HG03469 (cell line): ENCODE data around the gene ARHGEF26.
"Not testable (repeated sequence)": the region's sequence is repeated elsewhere in the genome, so short reads cannot be mapped to it uniquely, and the experiment has no call there.

Experiments used
- ATAC-seq: cut with Tn5 transposase; IDR thresholded peaks from one replicate; pipeline ENCODE4 v1.9.1; 2021; ENCODE audit warnings: mild to moderate bottlenecking, moderate library complexity, moderate number of reproducible peaks; ENCODE audit not compliant: unreplicated experiment

ARHGEF26 gene

GRCh38 chr3:154120961-154121700, at the start of gene ARHGEF26:
TSS of gene ARHGEF26 (plus strand) at chr3:154121390. CDS start at chr3:154121993, 603 bp downstream.
- ATAC-seq: peak; percentile 47

- ATAC-seq: no peak
Measured at GRCh38 chr3:154074966-154075365, 46.2 kb upstream of the ARHGEF26 start.

- no peak for ATAC-seq
Measured at GRCh38 chr3:154078672-154079071, 42.5 kb upstream of the ARHGEF26 start.

GRCh38 chr3:154081305-154081704, 39.9 kb upstream of the ARHGEF26 start:
- ATAC-seq: no peak

GRCh38 chr3:154085071-154085470, 36.1 kb upstream of the ARHGEF26 start:
- ATAC-seq: no peak

- no peak for ATAC-seq
Measured at GRCh38 chr3:154085799-154086198, 35.4 kb upstream of the ARHGEF26 start.

- no peak for ATAC-seq
Measured at GRCh38 chr3:154086286-154086685, 34.9 kb upstream of the ARHGEF26 start.

- ATAC-seq: not testable (repeated sequence)
Measured at GRCh38 chr3:154087756-154088480, 33.3 kb upstream of the ARHGEF26 start.

GRCh38 chr3:154089421-154090420, 31.5 kb upstream of the ARHGEF26 start:
- no peak for ATAC-seq

- no peak for ATAC-seq
Measured at GRCh38 chr3:154094051-154094450, 27.1 kb upstream of the ARHGEF26 start.

- no peak for ATAC-seq
Measured at GRCh38 chr3:154095832-154096421, 25.3 kb upstream of the ARHGEF26 start.

GRCh38 chr3:154098376-154098775, 22.8 kb upstream of the ARHGEF26 start:
- ATAC-seq: no peak

- no peak for ATAC-seq
Measured at GRCh38 chr3:154100556-154100955, 20.6 kb upstream of the ARHGEF26 start.

- ATAC-seq: no peak
Measured at GRCh38 chr3:154101250-154101649, 19.9 kb upstream of the ARHGEF26 start.

GRCh38 chr3:154102225-154102624, 19.0 kb upstream of the ARHGEF26 start:
- ATAC-seq: no peak

- no peak for ATAC-seq
Measured at GRCh38 chr3:154105218-154105975, 15.8 kb upstream of the ARHGEF26 start.

GRCh38 chr3:154111365-154111935, 9.7 kb upstream of the ARHGEF26 start:
- no peak for ATAC-seq

GRCh38 chr3:154112146-154112852, 8.9 kb upstream of the ARHGEF26 start:
- ATAC-seq: no peak

- ATAC-seq: no peak
Measured at GRCh38 chr3:154113609-154114008, 7.6 kb upstream of the ARHGEF26 start.
